Fibroblast of peridontal ligament (primary cell): Measurements from ENCODE around the gene HIGD1C.

Source experiments
- DNase-seq: peaks from one replicate; pipeline ENCODE4 v3.0.0-alpha.2; 2010; ENCODE audit errors: extremely low read depth

HIGD1C gene

GRCh38 chr12:51018956-51019355, 66.6 kb downstream of the HIGD1C start:
- DNase-seq, result no peak

- DNase-seq, result no peak
Observed at GRCh38 chr12:51019927-51020326, 67.6 kb downstream of the HIGD1C start.
